H9 (cell line): Measurements from ENCODE around the gene RPS19. TPM values are rescaled to one million over a fixed set of nuclear protein-coding genes. Genes with fewer than 3 reads are reported as not detected.

ENCODE experiments used
- DNase-seq: peaks from one replicate; pipeline ENCODE4 v3.0.0-alpha.2; 2017
- H2AFZ ChIP-seq: one replicate; pipeline ENCODE4 v1.6.1; 2013; ENCODE audit warnings: mild to moderate bottlenecking, low read length, control low read depth, moderate library complexity
- H2AK5ac ChIP-seq: 2 replicates; pipeline ENCODE4 v1.6.1; 2013; ENCODE audit warnings: low read length, control low read depth, mixed read lengths; ENCODE audit not compliant: insufficient read length
- H2BK120ac ChIP-seq: one replicate; pipeline ENCODE4 v1.6.1; 2013; ENCODE audit warnings: low read depth, mild to moderate bottlenecking, low read length, control low read depth, inconsistent platforms; ENCODE audit not compliant: poor library complexity, severe bottlenecking
- H2BK12ac ChIP-seq: 2 replicates; pipeline ENCODE4 v1.6.1; 2013; ENCODE audit warnings: low read length, control low read depth, mixed read lengths, low read depth; ENCODE audit not compliant: insufficient read length
- H2BK15ac ChIP-seq: 2 replicates; pipeline ENCODE4 v1.6.1; 2013; ENCODE audit warnings: low read depth, low read length, control low read depth
- H2BK20ac ChIP-seq: one replicate; pipeline ENCODE4 v1.6.1; 2013; ENCODE audit warnings: low read depth, mild to moderate bottlenecking, low read length, control low read depth, inconsistent platforms; ENCODE audit not compliant: poor library complexity, severe bottlenecking
- H2BK5ac ChIP-seq: 2 replicates; pipeline ENCODE4 v1.6.1; 2013; ENCODE audit warnings: low read length, control low read depth, mixed read lengths; ENCODE audit not compliant: insufficient read length
- H3K14ac ChIP-seq: 2 replicates; pipeline ENCODE4 v1.6.1; 2013; ENCODE audit warnings: low read length, control low read depth; ENCODE audit not compliant: insufficient read depth
- H3K18ac ChIP-seq: 2 replicates; pipeline ENCODE4 v1.6.1; 2013; ENCODE audit warnings: low read depth, mild to moderate bottlenecking, mixed read lengths, low read length, control low read depth; ENCODE audit not compliant: insufficient read length
- H3K23ac ChIP-seq: 2 replicates; pipeline ENCODE4 v1.6.1; 2013; ENCODE audit warnings: low read length, control low read depth, mixed read lengths, low read depth; ENCODE audit not compliant: insufficient read length
- H3K23me2 ChIP-seq: 2 replicates; pipeline ENCODE4 v1.6.1; 2013; ENCODE audit warnings: low read depth, mild to moderate bottlenecking, mixed read lengths, low read length, control low read depth; ENCODE audit not compliant: insufficient read length, poor library complexity, severe bottlenecking
- H3K27ac ChIP-seq: 2 replicates; pipeline ENCODE4 v1.5.1; 2013; ENCODE audit warnings: low read length, control low read depth, mixed read lengths, low read depth; ENCODE audit not compliant: insufficient read length
- H3K27me3 ChIP-seq: 2 replicates; pipeline ENCODE4 v1.6.1; 2013; ENCODE audit warnings: low read length, control low read depth, inconsistent platforms; ENCODE audit not compliant: insufficient read depth
- H3K4ac ChIP-seq: 2 replicates; pipeline ENCODE4 v1.6.1; 2013; ENCODE audit warnings: low read depth, mild to moderate bottlenecking, control low read depth, inconsistent platforms, low read length, moderate library complexity
- H3K4me1 ChIP-seq: 2 replicates; pipeline ENCODE4 v1.6.1; 2013; ENCODE audit warnings: low read length, control low read depth, inconsistent platforms; ENCODE audit not compliant: insufficient read depth
- H3K4me2 ChIP-seq: 2 replicates; pipeline ENCODE4 v1.6.1; 2013; ENCODE audit warnings: low read length, control low read depth, mixed read lengths; ENCODE audit not compliant: insufficient read length, insufficient read depth
- H3K56ac ChIP-seq: 2 replicates; pipeline ENCODE4 v1.6.1; 2013; ENCODE audit warnings: low read depth, mild to moderate bottlenecking, mixed read lengths, low read length, control low read depth; ENCODE audit not compliant: insufficient read length
- H3K79me1 ChIP-seq: 2 replicates; pipeline ENCODE4 v1.6.1; 2013; ENCODE audit warnings: low read depth, mild to moderate bottlenecking, moderate library complexity, low read length, control low read depth, inconsistent platforms; ENCODE audit not compliant: insufficient read depth, poor library complexity, severe bottlenecking
- H3K79me2 ChIP-seq: 2 replicates; pipeline ENCODE4 v1.6.1; 2013; ENCODE audit warnings: low read length, control low read depth, inconsistent platforms; ENCODE audit not compliant: insufficient read depth
- H3K9ac ChIP-seq: 2 replicates; pipeline ENCODE4 v1.6.1; 2013; ENCODE audit warnings: low read length, control low read depth, mixed read lengths; ENCODE audit not compliant: insufficient read length; ENCODE audit errors: extremely low read depth
- H3K9me3 ChIP-seq: one replicate; pipeline ENCODE4 v1.6.1; 2013; ENCODE audit warnings: low read depth, low read length, inconsistent platforms; ENCODE audit not compliant: control insufficient read depth
- H3T11ph ChIP-seq: one replicate; pipeline ENCODE4 v1.6.1; 2013; ENCODE audit warnings: mild to moderate bottlenecking, low read length, control low read depth, inconsistent platforms
- H4K20me1 ChIP-seq: one replicate; pipeline ENCODE4 v1.6.1; 2013; ENCODE audit not compliant: control insufficient read depth, insufficient read length, insufficient read depth
- H4K5ac ChIP-seq: 2 replicates; pipeline ENCODE4 v1.6.1; 2013; ENCODE audit warnings: low read depth, mild to moderate bottlenecking, mixed read lengths, low read length, control low read depth; ENCODE audit not compliant: insufficient read length
- H4K8ac ChIP-seq: replicated peaks from 2 replicates; pipeline ENCODE4 v1.6.1; 2013; ENCODE audit warnings: low read length, control low read depth, mixed read lengths, low read depth; ENCODE audit not compliant: insufficient read length
- H4K91ac ChIP-seq: 2 replicates; pipeline ENCODE4 v1.6.1; 2013; ENCODE audit warnings: low read depth, mild to moderate bottlenecking, moderate library complexity, mixed read lengths, low read length, control low read depth; ENCODE audit not compliant: insufficient read length
- H3K27ac Mint-ChIP-seq, 3 experiments: 2 replicates in 2 of 3; 3 replicates in 1 of 3; pipeline ENCODE4 v1.8.0; 2020 to 2021; ENCODE audit warnings: mixed read lengths in 3 of 3, mild to moderate bottlenecking in 1 of 3, moderate library complexity in 1 of 3
- H3K27me3 Mint-ChIP-seq: 2 replicates; pipeline ENCODE4 v1.8.0; 2021; ENCODE audit warnings: low read depth, mild to moderate bottlenecking, moderate library complexity, mixed read lengths
- H3K36me3 Mint-ChIP-seq, 3 experiments: 2 replicates in 2 of 3; 3 replicates in 1 of 3; pipeline ENCODE4 v1.8.0; 2020 to 2021; ENCODE audit warnings: low read depth in 3 of 3, mixed read lengths in 3 of 3; ENCODE audit not compliant: insufficient read depth in 1 of 3
- H3K4me1 Mint-ChIP-seq, 2 experiments: 2 replicates each; pipeline ENCODE4 v1.8.0; 2020; ENCODE audit warnings: mixed read lengths in 2 of 2
- H3K4me3 Mint-ChIP-seq, 2 experiments: 2 replicates in 1 of 2; 3 replicates in 1 of 2; pipeline ENCODE4 v1.8.0; 2020 to 2021; ENCODE audit warnings: mild to moderate bottlenecking in 2 of 2, mixed read lengths in 2 of 2, moderate library complexity in 1 of 2
- H3K9me3 Mint-ChIP-seq, 2 experiments: 2 replicates in 1 of 2; 3 replicates in 1 of 2; pipeline ENCODE4 v1.8.0; 2020; ENCODE audit warnings: mild to moderate bottlenecking in 2 of 2, mixed read lengths in 2 of 2, moderate library complexity in 1 of 2
- WGBS: extraction: QIAGEN DNeasy Blood & Tissue Kit; methylation state at CpG from one replicate; pipeline ENCODE4 v1.1.7; 2013; ENCODE audit warnings: missing lambda C conversion rate, low lambda C conversion rate, mixed read lengths; ENCODE audit not compliant: insufficient read length; ENCODE audit errors: extremely low coverage; 5-methylcytosine and 5-hydroxymethylcytosine counted together
- total RNA-seq: library from RNA; stranded (reverse); gene quantifications from 2 replicates; pipeline ENCODE4 v1.2.1, GENCODE V29; 2021
- TF ChIP-seq, protein P1 (sequence below): fragments of 200-600 bp; sonication (generic); conservative IDR thresholded peaks from 3 replicates; pipeline ENCODE4 v1.8.0; 2021; ENCODE audit warnings: antibody characterized with exemption, mild to moderate bottlenecking

The RPS19 gene
- total RNA-seq, 1 experiment from 2014 or later, result 3,024 TPM

DNA sequence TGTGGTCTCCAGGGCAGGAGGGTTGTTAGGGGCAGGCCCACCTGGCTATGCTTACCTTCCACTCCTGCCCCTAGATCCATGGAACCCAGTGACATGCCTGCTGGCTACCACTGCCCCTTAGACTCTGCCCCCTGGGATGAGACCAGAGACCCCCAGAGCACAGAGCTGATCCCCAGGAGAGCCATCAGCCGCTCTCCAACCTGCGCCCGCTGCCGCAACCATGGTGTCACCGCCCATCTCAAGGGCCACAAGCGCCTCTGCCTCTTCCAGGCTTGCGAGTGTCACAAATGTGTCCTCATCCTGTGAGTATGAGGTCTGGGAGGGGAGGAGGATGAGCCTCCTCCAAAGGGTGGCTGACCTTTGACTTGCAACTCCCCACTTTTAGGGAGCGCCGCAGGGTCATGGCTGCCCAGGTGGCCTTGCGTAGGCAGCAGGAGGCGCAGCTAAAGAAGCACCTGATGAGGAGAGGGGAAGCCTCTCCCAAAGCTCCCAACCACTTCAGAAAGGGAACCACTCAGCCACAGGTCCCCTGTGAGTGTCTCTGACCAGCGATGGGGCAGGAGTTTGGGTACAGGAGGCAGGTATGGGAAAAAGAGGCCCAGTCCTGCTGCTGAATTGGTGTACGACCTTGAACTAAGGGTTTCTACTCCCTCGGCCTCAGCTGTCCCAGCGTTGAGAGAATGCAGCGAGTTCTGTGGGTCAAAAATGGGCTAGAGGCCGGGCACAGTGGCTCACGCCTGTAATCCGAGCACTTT lies 12.5 kb upstream of the RPS19 start:
- Histone ChIP-seq H3K79me2 (no peaks in the 10 kb centered on the region), H4K20me1 (no peaks in the 10 kb centered on the region), H2BK15ac (no peak overlapping the region), H2AK5ac (no peak overlapping the region), H3K4me2 (no peak overlapping the region), H3K56ac (no peak overlapping the region), H3T11ph (no peak overlapping the region), H4K5ac (no peak overlapping the region), H2BK20ac (no peak overlapping the region), H3K23me2 (no peaks in the 10 kb centered on the region), H3K9ac (no peak overlapping the region), H2BK12ac (no peak overlapping the region), H3K4me1 (no peaks in the 10 kb centered on the region; the same call in 1 of the 2 replicates), H3K9me3 (no peaks in the 10 kb centered on the region), H2BK5ac (no peak overlapping the region), H3K18ac (no peak overlapping the region), H3K27ac (no peak overlapping the region), H2BK120ac (no peak overlapping the region), H4K91ac (no peak overlapping the region), H3K4ac (no peak overlapping the region), H3K23ac (no peak overlapping the region), H4K8ac (no peak overlapping the region), H2AFZ (no peak overlapping the region), H3K27me3 (no peaks in the 10 kb centered on the region), H3K79me1 (no peaks in the 10 kb centered on the region), H3K14ac (no peak overlapping the region)
- H3K27me3 Mint-ChIP-seq, result peaks cover 29% of the 10 kb centered on the region
- peaks cover 9 to 53% of the 10 kb centered on the region in 2 experiments; a peak in 4 of 5 replicates for H3K9me3 Mint-ChIP-seq
- no peak for DNase-seq
- TF ChIP-seq, protein P1, sequence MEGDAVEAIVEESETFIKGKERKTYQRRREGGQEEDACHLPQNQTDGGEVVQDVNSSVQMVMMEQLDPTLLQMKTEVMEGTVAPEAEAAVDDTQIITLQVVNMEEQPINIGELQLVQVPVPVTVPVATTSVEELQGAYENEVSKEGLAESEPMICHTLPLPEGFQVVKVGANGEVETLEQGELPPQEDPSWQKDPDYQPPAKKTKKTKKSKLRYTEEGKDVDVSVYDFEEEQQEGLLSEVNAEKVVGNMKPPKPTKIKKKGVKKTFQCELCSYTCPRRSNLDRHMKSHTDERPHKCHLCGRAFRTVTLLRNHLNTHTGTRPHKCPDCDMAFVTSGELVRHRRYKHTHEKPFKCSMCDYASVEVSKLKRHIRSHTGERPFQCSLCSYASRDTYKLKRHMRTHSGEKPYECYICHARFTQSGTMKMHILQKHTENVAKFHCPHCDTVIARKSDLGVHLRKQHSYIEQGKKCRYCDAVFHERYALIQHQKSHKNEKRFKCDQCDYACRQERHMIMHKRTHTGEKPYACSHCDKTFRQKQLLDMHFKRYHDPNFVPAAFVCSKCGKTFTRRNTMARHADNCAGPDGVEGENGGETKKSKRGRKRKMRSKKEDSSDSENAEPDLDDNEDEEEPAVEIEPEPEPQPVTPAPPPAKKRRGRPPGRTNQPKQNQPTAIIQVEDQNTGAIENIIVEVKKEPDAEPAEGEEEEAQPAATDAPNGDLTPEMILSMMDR, result no peak
- no peak overlapping the region; a peak in 1 of 7 replicates for H3K27ac Mint-ChIP-seq
- no peak overlapping the region for H3K4me3 Mint-ChIP-seq
- peaks cover 0 to 6% (median 0%) of the 10 kb centered on the region in 3 experiments; a peak in 2 of 7 replicates for H3K36me3 Mint-ChIP-seq
- WGBS, result no CpG with 5 or more reads among the region's 19 CpGs
- peaks cover 0 to 3% of the 10 kb centered on the region in 2 experiments; a peak in 2 of 4 replicates for H3K4me1 Mint-ChIP-seq
